AG10803 (cell line): ENCODE results near the gene NLRP8.
"Not testable (repeated sequence)": the region's sequence is repeated elsewhere in the genome, so short reads cannot be mapped to it uniquely, and the experiment has no call there.

Experiments used
- DNase-seq: peaks from one replicate; pipeline ENCODE4 v3.0.0; 2010; ENCODE audit warnings: low read depth
- H3K4me3 ChIP-seq: 2 replicates; pipeline ENCODE4 v1.5.1; 2011; ENCODE audit warnings: mild to moderate bottlenecking, low read length, control low read depth
- CTCF ChIP-seq: conservative IDR thresholded peaks from 2 replicates; pipeline ENCODE4 v1.5.1; 2011; ENCODE audit warnings: mild to moderate bottlenecking, low read length, control low read depth, inconsistent platforms

NLRP8 gene

DNA sequence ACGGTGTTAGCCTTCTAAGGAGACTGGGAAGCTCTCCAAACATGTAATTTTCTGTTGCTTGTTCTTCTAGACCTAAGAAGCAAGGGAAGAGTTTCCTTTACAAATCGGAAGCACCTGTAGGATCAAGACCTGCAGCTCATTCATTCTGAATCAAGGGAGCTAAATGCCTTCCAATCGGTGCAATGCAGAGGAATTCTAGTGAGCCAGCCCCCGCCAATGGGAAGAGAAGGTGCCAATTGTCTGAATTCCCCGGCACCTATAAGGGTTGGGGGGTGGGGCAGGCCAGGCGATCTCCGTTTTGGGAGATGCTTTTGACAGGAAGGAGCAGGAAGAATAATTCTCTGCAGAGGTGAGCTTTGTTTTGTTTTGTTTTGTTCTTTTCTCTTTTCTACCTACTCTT is 8.4 kb upstream of the NLRP8 start:
- no peak for TF ChIP-seq CTCF
- H3K4me3 ChIP-seq, result no peak overlapping the region
- no peak for DNase-seq

- DNase-seq, result no peak
- no peak for TF ChIP-seq CTCF
- no peak overlapping the region for H3K4me3 ChIP-seq
Measured at GRCh38 chr19:55940306-55940705, 7.3 kb upstream of the NLRP8 start.

DNA sequence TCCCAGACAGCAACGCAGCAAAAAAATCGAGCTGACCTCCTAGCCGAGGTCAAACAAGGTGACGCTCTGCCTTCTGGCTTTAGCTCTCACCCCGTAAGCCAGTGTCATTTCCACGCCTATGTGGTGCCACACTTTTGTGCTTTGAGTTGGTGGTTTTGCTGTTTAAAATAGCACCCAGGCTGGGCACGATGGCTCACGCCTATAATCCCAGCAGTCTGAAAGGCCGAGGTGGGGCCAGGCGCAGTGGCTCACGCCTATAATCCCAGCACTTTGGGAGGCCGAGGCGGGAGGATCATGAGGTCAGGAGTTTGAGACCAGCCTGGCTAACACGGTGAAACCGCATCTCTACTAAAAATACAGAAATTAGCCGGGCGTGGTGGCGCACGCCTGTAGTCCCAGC is 2.9 kb downstream of the NLRP8 start:
- not testable (repeated sequence) for H3K4me3 ChIP-seq, DNase-seq

- no peak overlapping the region for H3K4me3 ChIP-seq
- TF ChIP-seq CTCF, result no peak
- no peak for DNase-seq
Measured at GRCh38 chr19:55956431-55956830, 8.8 kb downstream of the NLRP8 start.

- H3K4me3 ChIP-seq, result no peak overlapping the region
- TF ChIP-seq CTCF, result no peak
- no peak for DNase-seq
Measured at GRCh38 chr19:55958356-55958755, 10.7 kb downstream of the NLRP8 start.

DNA sequence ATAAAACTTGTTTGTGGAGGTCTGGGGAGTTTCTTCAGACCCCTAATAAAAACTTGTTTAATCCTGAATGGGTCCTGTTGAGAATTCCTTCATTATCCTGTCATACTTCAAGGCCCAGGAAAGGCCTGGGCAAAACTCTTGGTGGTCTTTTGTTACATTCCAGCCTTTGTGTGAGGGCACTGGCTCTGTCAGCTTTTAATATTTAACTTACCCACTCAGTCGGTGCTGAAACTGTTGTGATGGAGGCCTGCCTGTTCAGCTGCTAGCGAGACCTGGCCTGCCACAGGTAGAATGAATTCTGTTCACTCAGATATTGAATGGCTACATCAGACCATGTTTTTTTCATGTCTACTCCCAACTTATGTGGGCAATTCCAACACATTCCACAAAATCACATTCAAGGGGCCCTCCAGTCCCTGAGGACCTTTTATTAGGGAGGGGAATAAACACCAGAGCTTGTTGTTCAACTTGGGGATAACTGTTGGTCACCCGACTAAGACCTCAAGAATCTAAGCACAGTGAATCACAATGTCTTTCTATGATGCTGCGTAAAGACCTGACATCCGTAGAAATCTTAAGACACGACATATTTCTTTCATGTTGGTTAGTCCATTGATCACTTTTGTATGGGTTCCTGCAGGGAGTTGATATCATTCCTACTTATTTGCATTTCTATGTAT is 12.5 kb downstream of the NLRP8 start:
- no peak overlapping the region for H3K4me3 ChIP-seq
- no peak for TF ChIP-seq CTCF
- no peak for DNase-seq

DNA sequence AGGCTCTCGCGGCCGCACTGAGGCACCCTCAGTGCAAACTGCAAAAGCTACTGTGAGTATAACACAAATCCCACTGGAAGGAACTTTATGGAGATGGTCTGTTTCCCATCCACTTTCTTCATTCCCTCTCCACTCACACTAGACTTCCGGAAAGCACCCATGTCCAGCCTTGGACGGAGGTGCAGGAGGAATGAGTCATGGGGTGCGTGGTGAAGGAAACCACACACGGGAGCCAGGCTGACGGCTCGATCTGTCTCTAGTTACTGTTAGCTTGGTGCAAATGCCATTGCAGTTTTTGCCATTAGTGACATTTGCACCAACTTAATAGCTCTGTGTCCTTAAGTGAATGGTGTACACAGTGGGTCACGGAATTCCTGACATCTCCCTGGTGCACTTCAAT is 14.6 kb downstream of the NLRP8 start:
- DNase-seq, result no peak
- no peak for TF ChIP-seq CTCF
- no peak overlapping the region for H3K4me3 ChIP-seq

- DNase-seq, result no peak
- no peak for TF ChIP-seq CTCF
Measured at GRCh38 chr19:55973982-55974381, 26.4 kb downstream of the NLRP8 start.

More at GRCh38 chr19:55973982-55974381, 26.4 kb downstream of the NLRP8 start:
- H3K4me3 ChIP-seq, result no peak overlapping the region
